ENCODE results near the gene GSK3B.

GSK3B gene

DNA sequence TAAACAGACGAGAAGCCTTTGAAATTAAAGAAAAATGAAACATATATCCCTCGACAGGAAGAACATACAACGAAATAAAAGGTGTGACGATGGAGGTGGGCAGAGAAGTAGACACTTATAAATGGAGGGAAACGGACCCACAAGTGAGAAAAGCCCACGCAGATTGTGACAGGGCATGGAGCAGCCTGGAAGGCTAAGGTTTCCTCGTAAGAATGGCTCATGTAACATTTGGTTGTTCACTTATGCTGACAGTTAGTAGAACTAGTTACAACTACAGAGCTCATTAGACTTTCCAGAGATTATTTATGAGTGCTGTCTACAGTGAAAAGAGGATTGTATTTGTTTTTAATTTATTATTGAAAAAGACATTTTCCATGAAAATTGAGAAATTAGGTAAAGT lies 229.8 kb downstream of the GSK3B start:
- DNase-seq = no peak

- DNase-seq = no peak
Measured at GRCh38 chr3:119862616-119863015, 231.6 kb downstream of the GSK3B start.

DNA sequence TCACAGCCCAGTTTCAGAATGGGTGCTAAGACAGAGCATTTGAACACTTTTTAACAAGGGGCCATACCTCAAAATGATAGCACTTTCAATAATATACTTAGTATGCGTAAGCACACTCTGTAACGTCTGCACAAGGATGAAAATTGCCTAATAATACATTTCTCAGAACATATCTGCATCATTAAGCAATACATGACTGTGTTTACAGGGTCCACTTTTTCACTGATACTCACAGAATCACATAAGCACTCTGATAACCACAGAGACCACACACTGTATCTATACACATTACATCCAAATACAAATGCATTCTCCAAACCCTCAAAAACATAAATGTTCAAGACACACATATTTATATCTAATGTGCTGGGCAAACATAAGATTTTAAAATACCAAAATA lies 232.6 kb downstream of the GSK3B start:
- no peak for DNase-seq

GRCh38 chr3:119859728-119860127 lies 234.5 kb downstream of the GSK3B start:
- no peak for DNase-seq

DNA sequence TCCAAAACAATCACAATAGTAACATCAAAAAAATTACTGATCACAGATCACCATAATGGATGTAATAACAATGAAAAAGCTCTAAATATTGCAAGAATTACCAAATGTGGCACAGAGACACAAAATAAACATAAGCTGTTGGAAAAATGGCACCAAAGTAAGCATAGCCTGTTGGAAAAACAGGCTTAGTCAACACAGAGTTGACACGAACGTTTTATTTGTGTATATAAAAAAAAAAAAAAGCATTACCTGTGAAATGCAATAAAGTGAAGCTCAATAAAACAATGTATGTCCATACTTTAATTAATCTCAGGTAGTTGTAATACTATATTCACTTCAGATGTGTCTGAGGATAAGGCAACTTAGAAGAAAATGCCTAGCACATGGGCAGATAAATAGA lies 235.3 kb downstream of the GSK3B start:
- no peak for DNase-seq

- no peak for DNase-seq
Measured at GRCh38 chr3:119856695-119857094, 237.6 kb downstream of the GSK3B start.

- no peak for DNase-seq
Measured at GRCh38 chr3:119849126-119849525, 245.1 kb downstream of the GSK3B start.

GRCh38 chr3:119841808-119842471 lies 252.3 kb downstream of the GSK3B start:
- no peak for DNase-seq

DNA sequence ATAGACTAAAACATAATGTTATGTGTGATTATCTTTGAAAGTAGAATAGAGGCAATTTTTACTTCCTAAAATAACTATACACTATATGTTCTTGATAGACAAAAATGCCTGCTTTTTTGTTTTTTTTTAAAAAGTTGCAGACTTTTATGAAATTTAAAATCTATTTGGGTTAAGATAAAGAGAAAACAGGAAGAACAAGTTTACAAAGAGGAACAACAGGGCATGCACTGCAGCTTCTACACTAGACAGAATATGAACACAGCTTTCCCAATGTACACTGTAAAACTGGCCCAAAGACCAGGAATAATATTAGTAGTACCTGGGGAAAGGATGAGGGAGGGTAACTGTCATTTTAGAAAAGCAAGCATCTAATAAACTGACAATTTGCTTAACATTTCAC lies 258.7 kb downstream of the GSK3B start:
- DNase-seq = no peak

DNA sequence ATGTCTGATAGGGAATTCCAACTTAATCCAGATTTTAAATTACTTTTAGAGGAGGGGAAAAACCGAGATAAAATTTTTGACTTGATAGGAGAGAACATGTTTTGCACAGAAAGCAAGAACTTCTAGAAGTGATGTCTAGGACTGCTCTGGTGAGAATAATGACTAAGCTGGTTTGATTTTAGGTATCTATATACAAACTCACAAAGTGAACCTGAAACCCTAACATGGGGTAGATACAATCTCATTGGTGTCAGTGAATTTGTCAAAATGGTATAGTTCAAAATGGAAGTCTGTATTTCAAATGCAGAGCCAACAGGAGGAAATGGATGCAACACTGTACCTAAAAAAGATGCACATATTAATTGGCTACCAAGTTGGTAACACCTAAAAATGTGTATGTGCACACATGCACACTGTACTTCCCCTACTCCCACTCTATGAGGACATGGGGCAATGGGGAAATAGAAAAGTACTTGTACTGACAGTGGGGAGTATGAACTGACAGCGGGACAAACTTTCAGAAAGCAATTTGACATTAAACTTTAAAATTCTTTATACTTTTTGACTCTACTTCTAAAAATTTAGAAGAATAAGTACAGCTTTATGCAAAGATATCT lies 259.4 kb downstream of the GSK3B start:
- no peak for DNase-seq

- DNase-seq = no peak
Measured at GRCh38 chr3:119831941-119832371, 262.3 kb downstream of the GSK3B start.

DNA sequence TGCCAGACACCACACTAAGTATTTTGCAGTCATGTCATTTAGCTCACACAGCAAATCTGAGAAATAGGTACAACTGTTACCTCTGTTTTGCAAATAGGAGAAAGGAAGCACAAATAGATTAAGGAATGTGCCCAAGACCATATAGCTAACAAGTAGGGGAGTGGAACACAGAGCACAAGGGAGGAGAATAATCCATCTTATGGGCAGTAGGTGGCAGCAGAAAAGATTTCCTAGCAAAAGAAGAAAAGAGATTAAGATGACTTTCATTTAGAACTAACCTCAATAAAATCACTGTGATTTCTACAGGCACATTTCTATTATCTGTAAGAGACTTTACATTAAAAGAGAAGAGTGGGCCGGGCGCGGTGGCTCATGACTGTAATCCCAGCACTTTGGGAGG lies 263.2 kb downstream of the GSK3B start:
- no peak for DNase-seq

- no peak for DNase-seq
Measured at GRCh38 chr3:119829420-119829819, 264.8 kb downstream of the GSK3B start.

- no peak for DNase-seq
Measured at GRCh38 chr3:119826711-119827608, 267.3 kb downstream of the GSK3B start.

GRCh38 chr3:119825820-119826219 lies 268.4 kb downstream of the GSK3B start:
- no peak for DNase-seq

DNA sequence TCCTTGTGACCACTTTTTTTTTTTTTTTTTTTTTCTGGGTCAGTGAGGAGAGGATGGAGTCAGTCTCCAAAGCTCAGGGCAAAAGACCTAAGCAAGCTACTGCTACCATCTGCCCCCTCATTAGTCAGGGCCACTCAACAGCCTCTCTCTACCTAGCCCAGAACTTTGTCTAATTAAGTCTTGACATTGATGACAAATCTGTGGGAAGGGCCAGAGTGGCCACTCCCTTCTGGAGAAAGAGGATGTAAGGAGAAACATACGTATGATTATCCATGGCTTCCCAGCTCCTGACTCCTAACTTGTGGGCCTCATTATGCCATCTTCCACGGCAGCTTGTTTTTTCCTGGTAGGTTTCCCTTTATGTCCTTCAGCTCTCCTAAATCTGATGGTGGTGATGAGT lies 274.4 kb downstream of the GSK3B start:
- no peak for DNase-seq

DNA sequence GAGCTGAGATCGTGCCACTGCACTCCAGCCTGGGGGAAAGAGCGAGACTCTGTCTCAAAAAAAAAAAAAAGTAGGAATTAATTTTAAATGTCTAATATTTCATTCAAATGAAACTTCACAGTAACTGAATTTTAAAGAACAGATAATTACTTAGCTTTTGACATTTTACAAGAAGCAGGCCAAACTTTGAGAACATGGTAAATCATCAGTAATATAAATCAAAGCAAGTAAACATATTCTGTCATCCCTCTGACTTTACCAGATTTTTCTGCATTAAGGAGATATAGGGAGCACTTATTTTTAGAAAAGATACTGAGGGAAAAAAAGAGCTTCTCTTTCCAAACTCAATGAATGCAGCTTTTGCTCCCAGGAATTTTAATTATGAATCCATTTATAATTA lies 275.3 kb downstream of the GSK3B start:
- DNase-seq = no peak

- DNase-seq = no peak
Measured at GRCh38 chr3:119817583-119818363, 276.5 kb downstream of the GSK3B start.

DNA sequence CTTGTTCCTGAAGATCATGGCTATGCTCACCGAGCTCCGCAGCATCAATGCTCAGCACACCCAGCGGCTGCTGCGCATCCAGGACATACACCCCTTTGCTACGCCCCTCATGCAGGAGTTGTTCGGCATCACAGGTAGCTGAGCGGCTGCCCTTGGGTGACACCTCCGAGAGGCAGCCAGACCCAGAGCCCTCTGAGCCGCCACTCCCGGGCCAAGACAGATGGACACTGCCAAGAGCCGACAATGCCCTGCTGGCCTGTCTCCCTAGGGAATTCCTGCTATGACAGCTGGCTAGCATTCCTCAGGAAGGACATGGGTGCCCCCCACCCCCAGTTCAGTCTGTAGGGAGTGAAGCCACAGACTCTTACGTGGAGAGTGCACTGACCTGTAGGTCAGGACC lies 277.2 kb downstream of the GSK3B start:
- DNase-seq = no peak

GRCh38 chr3:119815716-119816115 lies 278.5 kb downstream of the GSK3B start:
- no peak for DNase-seq

- DNase-seq = no peak
Measured at GRCh38 chr3:119812491-119813058, 281.7 kb downstream of the GSK3B start.

DNA sequence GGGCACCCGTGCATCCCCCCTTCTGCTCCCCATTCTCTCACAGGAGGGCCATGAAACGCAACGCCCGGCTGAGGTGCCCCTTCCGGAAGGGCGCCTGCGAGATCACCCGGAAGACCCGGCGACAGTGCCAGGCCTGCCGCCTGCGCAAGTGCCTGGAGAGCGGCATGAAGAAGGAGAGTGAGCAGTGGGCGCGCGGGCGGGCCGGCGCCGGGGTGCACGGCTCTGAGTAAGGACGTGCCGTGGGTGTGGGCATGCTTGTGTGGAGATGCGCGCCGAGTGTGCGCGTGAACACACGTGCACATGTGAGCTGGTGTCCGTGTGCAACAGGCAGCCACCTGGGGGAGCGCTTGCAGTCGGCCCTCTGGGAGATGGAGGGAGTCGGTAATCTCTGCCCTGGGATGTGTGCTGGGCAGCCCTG lies 284.2 kb downstream of the GSK3B start:
- DNase-seq = no peak
